HG02642 (cell line): ENCODE results near the gene MYO9B.
A peak's percentile ranks its signal among the peaks of the same experiment; 100 is the strongest.

Source experiments
- ATAC-seq: cut with Tn5 transposase; IDR thresholded peaks from one replicate; pipeline ENCODE4 v1.9.1; 2021; ENCODE audit warnings: mild to moderate bottlenecking; ENCODE audit not compliant: unreplicated experiment, poor library complexity

Gene MYO9B

DNA sequence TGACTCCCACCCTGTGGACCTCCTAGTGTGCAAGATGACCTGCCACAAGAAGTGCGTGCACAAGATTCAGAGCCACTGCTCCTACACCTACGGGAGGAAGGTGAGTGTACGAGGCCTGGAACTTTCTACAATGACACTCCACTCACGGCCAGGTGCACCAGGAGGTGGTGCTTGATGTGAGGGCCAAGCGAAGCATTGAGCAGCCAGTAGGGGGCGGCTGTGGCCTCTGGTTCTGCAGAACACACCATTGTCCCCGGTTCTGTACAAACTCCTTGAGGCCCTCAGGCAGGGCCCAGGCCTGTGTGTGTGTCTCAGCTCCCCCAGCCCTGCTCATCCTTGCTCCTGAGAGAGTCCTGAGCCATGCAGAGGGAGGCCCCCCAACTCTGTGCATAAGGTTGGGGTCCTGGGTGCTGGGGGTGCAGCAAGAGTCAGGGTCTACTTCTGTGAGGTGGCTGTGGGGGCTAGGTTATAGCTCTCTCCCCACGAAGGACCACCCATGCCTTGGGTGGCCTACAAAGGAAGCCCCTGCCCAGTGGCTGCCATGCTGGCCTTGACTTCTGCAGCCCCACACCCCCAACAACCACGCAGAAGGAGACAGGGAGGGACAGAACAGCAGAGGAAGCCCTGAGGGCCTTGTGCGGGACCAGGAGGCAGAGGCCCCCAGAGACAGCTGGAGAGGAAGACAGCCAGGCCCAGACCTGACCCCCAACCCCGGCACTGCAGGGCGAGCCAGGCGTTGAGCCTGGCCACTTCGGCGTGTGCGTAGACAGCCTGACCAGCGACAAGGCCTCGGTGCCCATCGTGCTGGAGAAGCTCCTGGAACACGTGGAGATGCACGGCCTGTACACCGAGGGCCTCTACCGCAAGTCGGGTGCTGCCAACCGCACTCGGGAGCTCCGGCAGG lies 129.9 kb downstream of the MYO9B start:
- ATAC-seq = no peak

DNA sequence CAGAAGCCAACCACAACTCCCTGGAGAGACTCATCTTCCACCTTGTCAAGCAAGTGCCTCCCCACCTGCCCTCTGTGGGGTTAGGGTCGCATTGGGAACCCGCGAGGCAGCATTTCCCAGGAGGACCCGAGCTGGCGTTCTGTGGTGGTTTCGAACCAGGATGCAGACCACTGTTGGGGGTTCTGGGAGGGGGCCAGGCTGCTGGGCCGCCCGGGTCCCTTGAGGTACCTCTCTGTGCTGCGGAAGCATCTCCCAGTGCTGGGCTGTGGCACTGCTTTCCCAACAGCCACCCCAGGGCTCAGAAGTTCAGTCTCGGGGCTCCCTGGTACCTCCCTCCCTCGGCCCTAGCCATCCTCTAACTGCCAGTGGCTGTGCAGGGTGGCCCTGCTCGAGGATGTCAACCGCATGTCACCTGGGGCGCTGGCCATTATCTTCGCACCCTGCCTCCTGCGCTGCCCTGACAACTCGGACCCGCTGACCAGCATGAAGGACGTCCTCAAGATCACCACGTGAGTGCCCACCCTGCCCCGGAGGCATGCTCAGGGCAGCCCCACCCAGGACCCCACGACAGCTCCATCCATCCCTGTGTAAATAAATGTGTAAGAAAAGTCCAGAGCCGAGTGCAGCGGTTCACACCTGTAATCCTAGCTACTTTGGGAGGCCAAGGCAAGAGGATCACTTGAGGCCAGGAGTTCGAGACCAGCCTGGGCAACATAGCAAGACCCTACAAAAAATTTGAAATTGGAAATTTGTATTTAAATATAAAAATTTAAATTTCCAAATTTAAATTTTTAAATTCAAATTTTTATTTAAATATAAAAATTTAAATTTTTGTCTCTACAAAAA lies 131.4 kb downstream of the MYO9B start:
- ATAC-seq = no peak

DNA sequence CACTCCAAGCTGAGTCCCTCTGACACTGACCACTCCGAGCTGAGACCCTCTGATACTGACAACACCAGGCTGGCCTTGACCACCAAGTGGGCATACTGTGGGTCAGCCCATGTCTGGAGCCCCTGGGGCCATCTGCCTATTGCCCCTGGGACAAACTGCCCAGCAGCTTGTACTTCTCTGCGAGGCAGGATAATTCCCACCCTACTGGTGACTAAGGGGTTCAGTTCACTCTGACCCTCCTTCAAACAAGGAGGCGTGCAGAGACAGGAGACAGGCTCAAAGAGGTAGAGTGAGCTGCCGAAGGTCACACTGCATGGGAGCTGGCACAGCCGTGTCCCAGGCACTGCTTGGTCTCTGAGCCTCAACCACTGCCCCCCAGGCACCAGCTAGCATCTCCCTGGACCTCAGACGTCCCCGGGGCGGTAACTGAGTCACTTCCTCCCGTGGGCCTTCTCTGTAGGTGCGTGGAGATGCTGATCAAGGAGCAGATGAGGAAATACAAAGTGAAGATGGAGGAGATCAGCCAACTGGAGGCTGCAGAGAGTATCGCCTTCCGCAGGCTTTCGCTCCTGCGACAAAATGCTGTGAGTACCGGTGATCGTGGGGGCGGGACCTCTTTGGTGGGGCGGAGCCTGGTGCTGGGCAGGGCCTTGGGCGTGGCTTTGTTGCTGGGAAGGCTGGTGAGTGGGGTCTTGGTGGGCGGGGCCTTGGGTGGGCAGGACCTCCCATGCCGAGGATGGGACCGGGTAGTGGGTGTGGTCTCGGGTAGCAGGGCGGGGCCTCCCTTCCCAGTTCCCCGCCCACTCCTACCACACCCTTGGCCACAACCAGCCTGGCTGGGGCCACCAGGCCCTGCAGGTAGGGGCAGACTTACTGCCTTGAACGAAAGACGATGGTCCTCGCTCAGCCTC lies 133.8 kb downstream of the MYO9B start:
- ATAC-seq = no peak

DNA sequence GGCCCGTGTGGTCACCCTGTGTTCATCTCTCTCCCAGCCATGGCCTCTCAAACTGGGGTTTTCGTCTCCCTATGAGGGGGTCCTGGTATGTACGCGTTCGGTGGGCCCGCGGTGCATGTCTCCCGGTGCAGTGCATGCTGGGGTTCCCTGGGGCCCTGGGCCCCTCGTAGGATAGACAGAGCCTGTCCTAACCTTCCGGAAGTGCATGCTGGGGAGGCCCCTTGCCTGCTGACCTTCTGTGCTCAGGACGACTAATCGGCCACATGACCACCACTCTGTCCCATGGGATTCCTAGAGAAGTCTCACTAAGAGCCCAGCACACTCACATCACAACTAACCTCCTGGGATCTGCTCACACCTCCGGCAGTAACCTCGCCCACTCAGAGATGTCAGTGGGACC lies 134.7 kb downstream of the MYO9B start:
- ATAC-seq = no peak

DNA sequence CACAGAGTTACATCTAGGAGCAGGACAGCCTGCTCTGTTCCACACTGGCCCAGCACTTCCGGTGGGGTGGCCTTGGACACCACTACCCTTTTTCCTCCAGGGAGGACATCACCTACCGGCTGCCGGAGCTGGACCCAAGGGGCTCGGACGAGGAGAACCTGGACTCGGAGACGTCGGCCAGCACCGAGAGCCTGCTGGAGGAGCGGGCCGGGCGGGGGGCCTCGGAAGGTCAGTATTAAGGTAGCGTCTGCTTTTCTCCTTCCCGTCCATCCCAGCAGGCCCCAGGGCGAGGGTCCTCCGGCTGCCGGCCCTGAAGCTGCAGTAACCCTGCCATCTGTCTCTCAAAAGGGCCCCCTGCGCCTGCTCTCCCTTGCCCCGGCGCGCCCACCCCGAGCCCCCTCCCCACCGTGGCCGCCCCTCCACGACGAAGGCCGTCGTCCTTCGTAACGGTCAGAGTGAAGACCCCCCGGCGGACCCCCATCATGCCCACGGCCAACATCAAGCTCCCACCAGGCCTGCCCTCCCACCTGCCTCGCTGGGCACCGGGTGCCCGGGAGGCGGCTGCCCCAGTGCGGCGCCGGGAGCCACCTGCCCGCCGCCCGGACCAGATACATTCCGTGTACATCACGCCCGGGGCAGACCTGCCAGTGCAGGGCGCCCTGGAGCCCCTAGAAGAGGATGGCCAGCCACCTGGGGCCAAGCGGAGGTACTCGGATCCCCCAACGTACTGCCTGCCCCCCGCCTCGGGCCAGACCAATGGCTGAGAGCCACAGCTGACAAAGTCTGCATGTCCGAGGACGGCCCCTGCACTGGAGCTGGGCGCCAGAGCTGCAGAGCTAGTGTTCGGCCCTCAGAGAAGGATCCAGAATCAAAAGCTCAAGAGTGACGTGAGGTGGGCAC lies 136.2 kb downstream of the MYO9B start:
- no peak for ATAC-seq

DNA sequence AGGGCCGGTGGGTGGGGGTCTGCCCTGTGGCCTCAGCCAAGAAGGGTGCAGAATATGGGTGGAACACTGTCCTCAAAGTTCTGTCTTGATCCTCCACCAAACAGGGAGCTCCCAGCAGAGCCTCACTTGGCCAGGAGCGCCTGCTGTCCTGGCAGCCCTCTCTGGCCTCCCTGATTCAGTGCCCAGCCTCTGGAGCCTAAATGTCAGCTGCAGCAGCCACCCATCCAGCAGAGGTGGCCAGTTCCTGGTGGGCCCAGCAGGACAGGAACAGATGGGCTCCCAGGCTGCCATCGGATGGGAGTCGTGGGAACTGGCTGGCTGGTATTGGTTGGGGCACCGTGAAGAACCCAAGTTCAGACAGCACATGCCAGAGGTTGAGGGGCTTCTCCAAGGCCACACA lies 137.8 kb downstream of the MYO9B start:
- no peak for ATAC-seq

DNA sequence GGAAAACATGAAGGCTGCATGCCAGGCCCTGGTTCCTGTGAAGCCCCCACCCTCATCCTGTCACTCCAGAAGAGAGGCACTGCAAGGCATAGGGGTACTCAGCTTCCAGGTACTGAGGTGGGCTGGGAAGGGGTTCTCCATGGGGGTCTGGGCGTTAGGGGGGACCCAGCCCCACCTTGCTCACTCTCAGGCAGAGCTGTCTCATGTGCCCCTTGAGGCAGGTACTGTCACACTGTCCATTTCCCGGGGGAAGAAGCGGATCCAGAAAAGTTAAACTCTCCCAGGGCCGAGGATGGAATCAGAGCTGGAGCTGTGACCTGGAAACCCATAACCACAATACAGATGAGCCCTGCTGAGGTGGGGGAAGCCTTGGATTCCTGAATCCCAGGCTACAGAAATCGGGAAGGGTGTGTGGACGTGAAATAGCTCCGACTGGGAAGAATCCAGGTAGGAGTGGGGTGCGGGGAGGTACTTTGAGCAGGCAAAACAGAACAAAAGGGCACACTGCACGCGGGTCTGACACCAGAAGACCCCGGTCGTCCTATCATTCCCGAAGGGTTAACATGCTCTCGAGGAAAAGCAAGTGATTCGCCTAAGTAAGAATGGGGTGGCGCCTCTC lies 139.0 kb downstream of the MYO9B start:
- ATAC-seq = no peak

DNA sequence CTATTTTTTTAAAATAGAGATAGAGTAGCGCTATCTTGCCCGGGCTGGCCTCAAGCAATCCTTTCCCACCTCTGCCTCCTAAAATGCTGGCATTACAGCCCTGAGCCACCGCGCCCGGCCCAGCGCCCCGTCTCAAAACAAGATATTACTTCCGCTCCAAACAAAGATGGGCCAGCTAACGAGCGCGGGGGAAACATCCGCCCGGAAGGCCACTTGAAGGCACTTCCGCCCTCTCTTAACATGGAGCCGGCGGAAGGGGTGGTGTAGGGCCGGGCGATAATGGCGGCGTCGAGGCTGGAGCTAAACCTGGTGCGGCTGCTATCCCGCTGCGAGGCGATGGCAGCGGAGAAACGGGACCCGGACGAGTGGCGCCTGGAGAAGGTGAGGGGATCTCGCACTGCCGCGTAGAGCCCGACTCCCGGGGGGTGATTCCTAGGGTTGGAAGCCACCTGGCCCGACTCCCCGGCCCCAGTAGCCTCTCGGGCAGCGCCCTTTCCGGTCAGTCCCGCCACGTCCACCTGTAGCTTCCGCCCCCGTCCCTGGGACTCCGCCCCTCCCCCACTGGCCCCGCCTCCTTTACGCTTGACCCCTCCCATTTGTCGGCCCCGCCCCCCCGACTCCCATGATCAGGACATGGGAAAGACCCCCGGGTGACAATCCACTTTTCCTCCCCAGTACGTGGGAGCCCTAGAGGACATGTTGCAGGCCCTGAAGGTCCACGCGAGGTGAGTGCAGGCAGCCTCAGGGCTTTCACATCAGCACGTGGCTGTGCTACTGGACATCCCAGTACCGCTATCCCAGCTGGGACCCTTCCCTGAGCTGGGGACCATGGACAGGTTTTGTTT lies 139.8 kb downstream of the MYO9B start, which contains the start of gene USE1:
Gene USE1, plus strand, starts transcription at position 231 of the 845 bp plus-strand sequence. Its CDS starts 49 bp downstream, at position 280.
- peak; percentile 81 for ATAC-seq

DNA sequence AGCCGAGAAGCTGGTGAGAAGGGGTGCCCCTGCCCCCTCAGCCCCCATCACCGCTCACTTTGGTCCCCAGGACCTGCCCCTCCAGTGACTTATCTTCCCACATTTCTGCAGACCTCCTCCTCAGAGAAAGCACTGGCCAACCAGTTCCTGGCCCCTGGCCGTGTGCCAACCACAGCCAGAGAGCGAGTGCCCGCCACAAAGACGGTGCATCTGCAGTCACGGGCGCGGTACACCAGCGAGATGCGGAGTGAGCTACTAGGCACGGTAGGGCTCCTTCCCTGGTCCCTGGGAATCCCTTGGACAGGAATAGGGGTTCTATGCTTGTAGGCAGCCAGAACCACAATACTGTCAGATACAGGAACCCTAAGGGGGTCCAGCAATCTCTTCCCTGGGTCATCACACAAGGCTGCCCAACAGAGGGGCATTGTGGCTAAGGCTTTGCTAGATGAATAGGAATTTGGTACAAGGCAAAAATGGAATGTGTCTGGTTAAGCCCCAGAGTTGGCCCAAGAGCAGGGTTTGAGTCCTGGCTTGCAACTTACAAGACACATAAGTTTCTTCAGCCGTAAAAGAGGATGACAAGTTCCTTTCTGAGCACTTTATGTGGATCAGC lies 140.6 kb downstream of the MYO9B start:
- no peak for ATAC-seq

DNA sequence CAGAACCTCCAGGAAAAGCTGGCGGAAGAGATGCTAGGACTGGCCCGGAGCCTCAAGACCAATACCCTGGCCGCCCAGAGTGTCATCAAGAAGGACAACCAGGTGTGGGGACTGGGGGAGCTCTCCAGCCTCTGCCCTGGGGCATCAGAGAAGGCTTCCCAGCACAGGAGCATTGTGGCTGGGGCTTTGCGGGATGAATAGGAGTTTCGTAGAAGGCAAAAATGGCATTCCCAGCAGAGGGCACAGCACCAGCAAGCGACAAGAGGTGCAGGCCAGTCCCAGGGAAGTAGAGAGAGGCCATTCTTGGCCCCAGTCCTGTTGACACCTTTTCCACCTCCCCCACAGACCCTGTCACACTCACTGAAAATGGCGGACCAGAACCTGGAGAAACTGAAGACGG lies 143.7 kb downstream of the MYO9B start:
- ATAC-seq = no peak

DNA sequence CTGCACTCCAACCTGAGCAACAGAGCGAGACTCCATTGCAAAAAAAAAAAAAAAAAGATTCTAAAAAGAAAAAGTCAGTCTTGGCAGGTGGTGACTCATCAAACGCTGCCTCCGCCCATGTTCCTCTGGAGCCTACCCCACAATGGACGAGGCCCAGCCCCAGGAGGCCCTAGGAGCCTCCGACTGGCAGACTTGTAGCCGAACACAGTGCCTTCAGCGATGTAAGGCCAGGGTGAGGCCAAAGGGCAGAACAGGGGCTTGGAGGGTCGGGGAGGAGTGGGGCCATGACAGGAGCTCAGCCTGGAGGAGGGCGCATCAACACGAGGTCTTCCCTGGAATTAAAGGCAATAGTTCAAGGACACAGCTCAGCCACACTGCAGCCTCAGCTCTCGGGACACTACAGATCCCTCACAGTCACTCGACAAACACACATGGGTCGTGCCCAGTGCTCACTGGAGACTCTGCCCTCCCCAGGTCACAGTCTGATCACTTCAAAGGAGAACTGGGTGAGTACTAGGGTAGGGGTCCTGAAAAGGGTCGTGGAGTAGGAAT lies 144.7 kb downstream of the MYO9B start:
- no peak for ATAC-seq

DNA sequence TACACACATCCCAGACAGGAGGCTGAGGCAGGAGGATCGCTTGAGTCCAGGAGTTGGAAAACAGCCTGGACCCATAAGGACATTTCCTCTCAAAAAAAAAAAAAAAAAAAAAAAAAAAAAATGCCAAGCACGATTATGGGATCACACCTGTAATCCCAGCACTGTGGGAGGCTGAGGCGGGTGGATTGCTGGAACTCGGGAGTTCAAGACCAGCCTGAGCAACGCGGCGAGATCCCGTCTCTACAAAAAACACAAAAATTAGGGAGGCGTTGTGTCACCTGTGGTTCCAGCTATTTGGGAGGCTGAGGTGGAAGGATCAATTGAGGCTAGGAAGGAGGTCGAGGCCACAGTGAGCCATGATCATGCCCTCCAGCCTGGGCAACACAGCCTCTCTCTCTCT lies 149.5 kb downstream of the MYO9B start:
- ATAC-seq = no peak

DNA sequence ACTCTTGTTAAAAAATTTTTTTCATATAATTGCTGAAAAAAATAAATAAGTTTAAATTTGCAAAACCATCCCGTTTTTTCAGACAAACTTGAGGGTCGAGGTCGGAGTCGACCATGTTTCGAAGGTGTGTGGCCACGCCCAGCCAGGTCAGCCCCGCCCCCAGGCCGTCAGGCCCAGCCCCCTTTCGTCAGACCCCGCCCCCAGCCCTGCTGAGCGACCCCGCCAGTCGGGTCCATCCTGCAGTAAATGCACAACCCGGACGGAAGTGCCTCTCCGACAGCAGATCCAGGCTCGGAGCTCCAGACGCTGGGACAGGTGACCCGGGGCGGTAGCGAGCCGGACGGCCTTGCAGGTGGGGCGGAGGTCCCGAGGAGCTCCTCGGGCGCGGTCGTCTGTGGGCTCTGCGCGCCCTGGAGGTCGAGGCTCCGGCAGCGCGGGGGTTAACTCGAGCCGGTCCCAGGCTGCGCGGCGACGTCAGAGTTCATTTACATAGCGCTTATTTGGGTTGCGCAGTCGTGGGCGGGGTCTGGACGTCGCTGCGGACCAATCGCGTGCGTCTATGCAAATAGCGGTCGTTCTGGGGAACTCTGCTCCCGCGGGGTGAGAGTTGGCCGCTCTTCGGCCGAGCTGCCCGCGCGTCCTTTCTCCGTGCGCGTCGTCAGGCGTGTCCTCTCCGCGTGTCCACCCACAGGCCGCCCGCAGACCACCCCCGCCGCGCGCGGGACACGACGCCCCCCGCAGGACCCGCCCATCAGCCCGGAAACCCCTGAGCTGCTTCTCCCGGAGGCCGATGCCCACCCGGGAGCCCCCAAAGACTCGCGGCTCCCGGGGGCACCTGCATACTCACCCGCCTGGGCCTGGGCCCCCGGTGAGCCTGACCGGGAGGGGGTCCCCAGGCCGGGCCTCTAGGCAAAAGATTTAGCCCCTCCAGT lies 150.7 kb downstream of the MYO9B start, which contains the start of gene OCEL1:
Gene OCEL1, plus strand, starts transcription at position 225 of the 932 bp plus-strand sequence. Its CDS starts 22 bp downstream, at position 247.
- ATAC-seq = peak; percentile 92

DNA sequence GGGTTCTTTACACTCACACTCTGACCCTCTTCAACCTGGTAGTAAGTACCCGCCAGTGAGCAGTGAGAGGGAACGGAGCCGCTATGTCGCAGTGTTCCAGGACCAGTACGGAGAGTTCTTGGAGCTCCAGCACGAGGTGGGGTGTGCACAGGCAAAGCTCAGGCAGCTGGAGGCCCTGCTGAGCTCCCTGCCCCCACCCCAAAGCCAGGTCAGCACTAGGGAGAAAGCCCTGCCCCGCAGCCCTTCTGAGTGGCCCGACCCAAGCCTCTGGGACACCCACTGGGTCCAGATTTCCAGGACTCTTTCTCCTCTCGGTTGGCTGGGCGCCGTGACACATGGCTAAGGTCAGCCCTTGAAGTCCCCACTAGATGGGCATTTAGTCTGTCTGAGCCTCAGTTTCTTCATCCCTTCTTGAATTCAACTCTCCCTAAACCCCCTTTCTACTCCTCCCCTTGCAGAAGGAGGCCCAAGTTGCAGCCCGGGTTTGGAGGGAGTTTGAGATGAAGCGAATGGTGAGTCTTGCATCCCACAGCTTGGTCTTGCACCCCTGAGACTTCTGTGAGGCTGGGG lies 152.3 kb downstream of the MYO9B start:
- no peak for ATAC-seq

DNA sequence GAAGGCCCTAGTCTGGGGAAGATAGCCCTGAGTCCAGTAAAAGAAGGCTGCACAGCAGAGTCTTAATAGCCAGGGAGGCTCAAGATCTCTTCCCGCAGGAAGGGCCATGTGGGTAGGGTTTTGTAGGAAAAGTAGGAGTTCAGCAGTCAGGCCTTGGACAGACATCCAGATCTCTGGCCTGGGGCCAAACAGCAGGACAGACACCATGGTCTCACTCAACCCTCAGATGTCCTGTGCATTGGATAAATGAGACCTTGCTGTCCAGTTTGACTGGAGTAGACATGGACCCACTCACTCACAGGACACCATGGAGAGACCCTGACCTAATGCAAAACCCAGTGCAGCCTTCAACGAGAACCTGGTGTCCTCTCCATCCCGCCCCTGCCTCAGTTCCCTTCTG lies 154.3 kb downstream of the MYO9B start:
- ATAC-seq = no peak

DNA sequence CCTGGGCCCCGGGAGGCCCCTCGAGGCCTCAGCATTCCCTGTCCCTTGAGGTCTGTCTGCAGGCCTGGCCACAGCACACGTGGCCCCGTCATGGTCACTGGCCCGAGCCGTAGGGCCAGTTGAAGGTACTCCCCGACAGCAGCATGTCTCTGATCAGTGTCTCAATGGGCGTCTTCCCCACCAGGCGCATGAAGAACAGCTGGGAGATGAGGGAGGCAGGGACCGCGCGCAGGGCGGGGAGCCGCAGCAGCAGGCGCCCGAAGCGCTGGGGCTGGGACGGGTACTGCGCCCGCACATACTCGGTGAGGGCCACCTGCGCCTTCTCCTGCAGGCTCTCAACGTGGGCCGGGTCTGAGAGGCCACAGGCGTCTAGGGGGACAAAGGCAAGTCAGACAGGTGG lies 156.7 kb downstream of the MYO9B start:
- ATAC-seq = no peak
